HG03378 (cell line): Measurements from ENCODE around the gene CHCHD10.

ENCODE experiments used
- ATAC-seq: cut with Tn5 transposase; IDR thresholded peaks from one replicate; pipeline ENCODE4 v1.9.1; 2021; ENCODE audit warnings: mild to moderate bottlenecking, moderate library complexity; ENCODE audit not compliant: unreplicated experiment

Gene CHCHD10

GRCh38 chr22:23787910-23788309 is 20.1 kb upstream of the CHCHD10 start:
- no peak for ATAC-seq

GRCh38 chr22:23787600-23787896 is 19.8 kb upstream of the CHCHD10 start:
- ATAC-seq, result no peak

DNA sequence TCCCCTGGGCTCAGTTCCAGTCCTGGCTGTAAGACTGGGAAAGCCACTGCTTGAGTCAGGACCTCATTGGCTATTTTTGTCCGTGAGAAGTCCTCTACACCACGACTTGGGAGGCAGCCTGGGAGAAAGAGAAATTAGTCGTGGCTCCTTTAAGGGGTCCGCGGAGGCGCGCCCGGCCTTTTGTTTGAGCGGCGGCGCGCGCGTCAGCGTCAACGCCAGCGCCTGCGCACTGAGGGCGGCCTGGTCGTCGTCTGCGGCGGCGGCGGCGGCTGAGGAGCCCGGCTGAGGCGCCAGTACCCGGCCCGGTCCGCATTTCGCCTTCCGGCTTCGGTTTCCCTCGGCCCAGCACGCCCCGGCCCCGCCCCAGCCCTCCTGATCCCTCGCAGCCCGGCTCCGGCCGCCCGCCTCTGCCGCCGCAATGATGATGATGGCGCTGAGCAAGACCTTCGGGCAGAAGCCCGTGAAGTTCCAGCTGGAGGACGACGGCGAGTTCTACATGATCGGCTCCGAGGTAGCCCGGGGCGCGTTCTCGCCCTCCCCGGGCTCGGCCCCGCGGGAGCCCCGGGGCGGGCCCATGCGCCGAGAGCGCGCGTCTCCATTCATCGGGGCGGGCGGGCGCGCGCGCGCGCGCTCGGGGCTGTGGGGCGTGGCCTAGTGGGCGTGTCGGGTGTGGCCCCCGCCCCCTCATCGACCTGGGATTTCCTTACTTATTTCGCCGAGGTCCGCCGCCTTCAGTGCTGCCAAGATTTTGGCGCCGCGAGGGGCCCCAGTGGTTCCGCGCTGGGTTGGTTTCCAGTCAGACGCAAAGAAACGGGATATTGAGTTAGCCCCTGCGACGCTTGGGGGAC is 19.2 kb upstream of the CHCHD10 start, which contains the start of gene SMARCB1:
TSS of gene SMARCB1 (plus strand) at position 215 of the 848 bp plus-strand sequence. CDS start at position 419, 204 bp downstream.
- ATAC-seq, result no peak

DNA sequence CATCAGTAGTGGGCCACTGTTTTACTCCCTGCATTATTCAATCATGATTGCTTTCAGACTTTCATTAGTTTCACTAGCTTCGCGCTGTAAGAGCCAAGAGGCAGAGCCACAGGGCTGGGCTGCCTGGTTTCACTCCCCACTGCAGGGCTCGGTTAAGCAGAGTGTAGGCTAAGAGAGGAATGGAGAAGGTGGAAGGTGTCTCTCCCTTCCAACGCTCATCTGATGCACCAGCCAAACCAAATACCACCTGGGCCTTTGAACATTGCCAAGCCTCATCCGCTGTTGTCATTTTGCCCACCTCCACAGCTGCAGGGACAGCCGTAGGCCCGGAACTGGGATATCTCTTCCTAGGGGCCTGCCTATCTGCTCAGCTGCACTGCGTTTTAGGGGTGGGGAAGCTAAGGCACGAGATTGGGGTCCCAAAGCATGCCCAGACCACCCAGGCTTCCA is 18.5 kb upstream of the CHCHD10 start:
- ATAC-seq, result no peak

GRCh38 chr22:23784215-23784732 is 16.5 kb upstream of the CHCHD10 start:
- no peak for ATAC-seq

GRCh38 chr22:23783265-23784150 is 15.7 kb upstream of the CHCHD10 start:
- ATAC-seq, result no peak

DNA sequence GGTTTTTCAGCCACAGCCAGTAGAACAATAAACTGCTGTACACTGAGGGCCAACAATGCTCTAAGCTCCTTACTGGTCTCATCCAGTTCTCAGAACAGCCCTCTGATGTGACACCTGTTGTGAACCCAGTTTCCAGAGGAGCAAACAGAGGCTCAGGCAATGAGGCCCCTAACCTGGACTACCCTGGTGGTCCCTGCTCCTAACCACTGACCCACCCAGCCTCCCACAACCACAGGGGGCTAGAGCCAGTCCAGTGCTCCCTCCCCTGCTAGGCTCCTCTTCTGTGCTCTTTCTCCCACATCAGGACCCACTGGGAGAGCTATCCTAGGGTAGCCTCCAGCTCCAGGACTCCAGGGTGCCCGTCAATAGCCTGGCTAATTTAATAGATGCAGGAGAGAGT is 14.9 kb upstream of the CHCHD10 start:
- no peak for ATAC-seq

DNA sequence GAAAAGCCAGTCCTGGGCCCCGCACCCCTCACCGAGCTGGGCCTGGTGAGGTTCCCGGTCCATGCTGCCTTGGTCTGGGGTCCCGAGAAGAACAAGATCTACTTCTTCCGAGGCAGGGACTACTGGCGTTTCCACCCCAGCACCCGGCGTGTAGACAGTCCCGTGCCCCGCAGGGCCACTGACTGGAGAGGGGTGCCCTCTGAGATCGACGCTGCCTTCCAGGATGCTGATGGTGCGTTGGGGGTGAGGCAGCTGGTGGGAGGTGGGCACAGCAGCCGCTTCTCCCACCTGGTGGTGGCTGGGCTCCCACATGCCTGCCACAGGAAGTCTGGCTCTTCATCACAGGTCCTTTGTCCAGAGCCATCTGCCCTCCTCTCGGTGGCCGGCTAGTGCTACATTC is 14.5 kb upstream of the CHCHD10 start:
- ATAC-seq, result no peak

DNA sequence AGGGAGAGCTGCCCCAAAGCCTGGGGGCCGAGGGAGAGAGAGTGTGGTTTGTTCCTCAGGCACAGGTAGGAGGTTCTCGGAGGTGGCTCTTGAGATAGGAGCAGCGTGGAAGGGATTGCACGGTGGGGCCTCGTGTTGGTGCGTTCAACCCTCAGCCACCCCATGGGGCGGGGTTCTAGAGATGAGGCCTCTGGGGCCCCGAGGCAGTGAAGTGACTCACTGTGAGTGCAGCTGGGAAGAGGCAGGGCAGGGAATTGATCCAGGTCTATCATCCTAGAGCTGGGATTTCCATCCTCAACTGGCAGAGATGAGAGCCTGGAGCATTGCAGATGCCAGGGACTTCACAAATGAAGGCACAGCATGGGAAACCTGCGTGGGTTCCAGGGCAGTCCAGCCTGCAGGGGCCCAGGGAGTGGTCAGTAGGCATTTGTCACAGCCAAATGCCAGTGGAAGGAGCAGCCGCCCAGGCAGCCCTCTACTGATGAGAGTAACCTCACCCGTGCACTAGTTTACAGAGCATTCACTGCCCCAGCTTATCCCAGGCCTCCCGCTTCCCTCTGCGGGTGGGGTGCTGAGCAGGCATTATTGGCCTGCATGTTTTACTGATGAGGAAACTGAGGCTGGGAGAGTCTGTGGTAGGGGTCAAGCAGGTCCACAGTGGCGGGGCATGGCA is 13.9 kb upstream of the CHCHD10 start:
- ATAC-seq, result no peak

DNA sequence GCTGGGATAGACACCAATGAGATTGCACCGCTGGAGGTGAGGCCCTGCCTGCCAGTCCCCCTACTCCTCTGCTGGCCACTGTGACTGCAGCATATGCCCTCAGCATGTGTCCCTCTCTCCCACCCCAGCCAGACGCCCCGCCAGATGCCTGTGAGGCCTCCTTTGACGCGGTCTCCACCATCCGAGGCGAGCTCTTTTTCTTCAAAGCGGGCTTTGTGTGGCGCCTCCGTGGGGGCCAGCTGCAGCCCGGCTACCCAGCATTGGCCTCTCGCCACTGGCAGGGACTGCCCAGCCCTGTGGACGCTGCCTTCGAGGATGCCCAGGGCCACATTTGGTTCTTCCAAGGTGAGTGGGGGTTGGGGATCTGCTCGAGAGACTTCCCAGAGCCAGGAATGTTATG is 13.3 kb upstream of the CHCHD10 start:
- no peak for ATAC-seq

GRCh38 chr22:23780146-23780748 is 12.5 kb upstream of the CHCHD10 start:
- ATAC-seq, result no peak

DNA sequence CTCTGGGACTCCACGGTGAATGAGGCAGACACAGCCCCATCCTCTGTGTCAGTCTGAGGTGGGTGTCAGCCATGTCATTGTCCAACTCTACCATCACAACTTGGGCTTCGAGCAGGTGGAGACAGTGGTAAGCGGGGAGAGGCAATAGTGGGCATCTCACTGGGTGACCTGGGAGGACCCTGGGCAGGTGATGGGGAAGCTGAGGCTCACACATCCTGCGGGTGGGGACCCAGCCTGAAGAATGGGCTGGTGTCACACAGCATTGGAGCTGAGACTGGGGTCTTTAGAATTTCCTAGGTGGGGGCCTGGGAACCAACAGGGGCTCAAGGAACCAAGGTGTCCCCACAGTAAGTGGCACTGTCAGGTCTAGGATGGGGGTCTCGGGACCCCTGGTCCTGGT is 12.0 kb upstream of the CHCHD10 start:
- no peak for ATAC-seq

DNA sequence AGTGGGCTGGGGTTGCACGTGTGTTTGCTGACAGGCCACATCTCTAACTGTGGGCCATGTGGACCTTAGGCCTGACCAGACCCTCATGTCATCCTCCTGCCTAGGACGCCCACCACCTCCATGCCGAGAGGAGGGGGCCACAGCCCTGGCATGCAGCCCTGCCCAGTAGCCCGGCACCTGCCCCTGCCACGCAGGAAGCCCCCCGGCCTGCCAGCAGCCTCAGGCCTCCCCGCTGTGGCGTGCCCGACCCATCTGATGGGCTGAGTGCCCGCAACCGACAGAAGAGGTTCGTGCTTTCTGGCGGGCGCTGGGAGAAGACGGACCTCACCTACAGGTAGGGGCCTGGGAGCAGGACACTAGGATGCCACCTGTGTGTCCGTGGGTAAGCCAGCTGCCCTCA is 11.3 kb upstream of the CHCHD10 start:
- no peak for ATAC-seq

- ATAC-seq, result no peak
Measured at GRCh38 chr22:23778577-23778900, 10.8 kb upstream of the CHCHD10 start.

DNA sequence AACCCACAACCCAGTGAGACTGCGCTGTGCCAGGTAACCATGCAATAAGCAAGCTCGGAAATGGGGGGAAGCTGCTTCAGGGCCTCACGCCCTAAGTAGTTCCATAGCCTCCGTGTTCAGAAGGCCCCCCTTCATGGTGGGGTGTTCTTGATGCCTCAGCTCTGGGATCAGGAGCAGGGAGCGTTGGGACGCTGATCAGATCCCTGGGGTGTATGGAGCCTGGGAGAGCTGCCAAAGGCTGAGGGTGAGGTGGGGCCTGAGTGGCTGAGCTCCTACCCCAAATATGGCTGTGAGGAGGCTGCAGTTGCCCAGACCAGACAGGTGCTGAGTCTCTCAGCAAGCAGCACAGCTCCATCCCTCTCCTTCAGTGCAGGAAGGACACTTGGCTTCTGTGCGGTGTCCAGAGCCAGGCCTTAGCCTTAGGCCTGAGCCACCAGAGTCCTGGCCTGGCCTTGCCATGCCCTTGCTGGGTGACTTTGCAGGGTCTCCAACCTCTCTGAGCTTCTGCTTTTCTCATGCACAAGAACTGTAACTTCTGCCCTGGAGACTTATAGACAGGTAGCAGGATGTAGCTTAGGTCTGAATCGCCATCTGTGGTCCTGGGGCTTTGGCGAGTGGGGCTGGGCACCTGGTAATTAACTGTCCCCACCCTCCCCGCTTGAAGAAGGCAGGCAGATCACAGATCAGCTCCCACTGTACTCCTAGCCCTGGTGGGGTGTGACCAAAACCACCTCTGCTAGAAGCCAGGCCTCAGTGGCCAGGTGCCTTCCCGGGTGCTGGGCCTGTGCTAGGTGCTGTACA is 10.2 kb upstream of the CHCHD10 start:
- no peak for ATAC-seq

DNA sequence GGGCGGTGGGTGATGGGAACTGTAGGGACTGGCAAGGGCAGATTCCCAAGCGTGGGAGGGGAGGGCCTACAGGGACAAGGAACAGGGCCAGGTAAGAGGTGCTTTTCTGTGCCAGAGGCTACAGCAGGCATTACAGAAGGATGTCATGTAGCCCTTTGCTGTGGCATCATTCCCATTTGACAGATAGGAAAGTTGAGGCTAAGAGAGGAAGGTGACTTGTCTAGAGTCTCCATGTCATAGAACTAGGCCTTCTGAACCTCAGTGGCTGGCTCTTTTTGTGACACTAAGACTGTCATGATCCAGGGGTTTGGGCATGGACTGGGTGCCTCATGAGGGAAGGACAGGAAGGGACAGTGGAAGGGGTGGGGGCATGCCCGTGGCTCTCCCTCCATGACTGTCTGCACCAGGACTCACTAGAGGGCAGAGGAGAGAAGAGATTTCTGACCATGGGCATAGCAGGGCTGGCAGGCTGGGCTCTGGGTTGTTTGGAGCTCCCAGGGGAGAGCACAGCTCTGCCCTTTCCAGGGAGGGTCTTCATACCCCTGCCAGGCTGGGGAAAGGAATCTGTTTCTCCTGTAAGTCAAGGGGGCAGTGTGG is 8.1 kb upstream of the CHCHD10 start:
- no peak for ATAC-seq

DNA sequence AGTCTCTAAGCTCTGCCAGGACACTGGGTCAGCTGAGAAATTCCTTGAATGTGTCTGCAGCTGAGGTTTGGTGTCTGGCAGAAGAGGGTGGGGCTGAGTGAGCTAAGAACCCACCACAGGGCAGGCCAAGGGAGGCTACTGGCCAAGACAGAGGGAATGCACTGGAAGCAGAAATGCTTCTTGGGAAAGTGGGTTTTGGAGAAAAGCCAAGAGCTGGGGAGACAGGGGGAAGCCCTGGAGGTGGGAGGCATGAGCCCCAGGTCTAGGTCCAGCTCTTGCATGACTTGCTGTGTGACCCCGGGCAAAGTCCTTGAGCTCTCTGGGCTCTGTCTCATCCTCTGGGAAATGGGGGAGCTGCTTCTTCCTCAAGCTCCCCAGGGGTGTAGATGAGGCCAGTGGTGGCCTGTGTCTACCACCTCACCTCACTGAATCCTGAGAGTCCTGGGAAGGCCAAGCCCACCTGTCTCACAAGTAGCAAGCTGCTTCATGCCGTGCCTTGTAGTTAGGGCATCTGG is 7.2 kb upstream of the CHCHD10 start:
- ATAC-seq, result no peak

GRCh38 chr22:23774114-23774921 is 6.5 kb upstream of the CHCHD10 start:
- no peak for ATAC-seq
